A172 (cell line): Measurements from ENCODE around the gene NELL2. TPM values are rescaled to one million over a fixed set of nuclear protein-coding genes. Genes with fewer than 3 reads are reported as not detected.

ENCODE experiments used
- DNase-seq: peaks from one replicate; pipeline ENCODE4 v3.0.0-alpha.2; 2015; ENCODE audit warnings: low spot score
- total RNA-seq: library from RNA; depleted of rRNA; stranded (reverse); fragments of >200 nt; shearing (Covaris generic); gene quantifications from 2 replicates; pipeline ENCODE4 v1.2.3, GENCODE V29; 2014; rRNA removed

NELL2 gene
- total RNA-seq, 1 experiment from 2014 or later: 3.8 TPM

GRCh38 chr12:44476683-44477082 is 399.4 kb downstream of the NELL2 start:
- DNase-seq: no peak

GRCh38 chr12:44465139-44465538 is 411.0 kb downstream of the NELL2 start:
- DNase-seq: no peak

GRCh38 chr12:44464180-44464579 is 411.9 kb downstream of the NELL2 start:
- DNase-seq: no peak

GRCh38 chr12:44462729-44463128 is 413.4 kb downstream of the NELL2 start:
- no peak for DNase-seq

- no peak for DNase-seq
Observed at GRCh38 chr12:44460261-44460660, 415.9 kb downstream of the NELL2 start.

- no peak for DNase-seq
Observed at GRCh38 chr12:44459569-44459968, 416.5 kb downstream of the NELL2 start.

Other genes with a start within 250 kb of the NELL2 start
- not detected in 2 replicates for gene DBX2, start 174.8 kb upstream of the NELL2 start, total RNA-seq